ENCODE results near the gene CADPS. TPM values are rescaled to one million over a fixed set of nuclear protein-coding genes. Genes with fewer than 3 reads are reported as not detected.

CADPS gene
- total and polyA plus RNA-seq, 5 donors: 29.4 to 64.2 (median 39.3) TPM

DNA sequence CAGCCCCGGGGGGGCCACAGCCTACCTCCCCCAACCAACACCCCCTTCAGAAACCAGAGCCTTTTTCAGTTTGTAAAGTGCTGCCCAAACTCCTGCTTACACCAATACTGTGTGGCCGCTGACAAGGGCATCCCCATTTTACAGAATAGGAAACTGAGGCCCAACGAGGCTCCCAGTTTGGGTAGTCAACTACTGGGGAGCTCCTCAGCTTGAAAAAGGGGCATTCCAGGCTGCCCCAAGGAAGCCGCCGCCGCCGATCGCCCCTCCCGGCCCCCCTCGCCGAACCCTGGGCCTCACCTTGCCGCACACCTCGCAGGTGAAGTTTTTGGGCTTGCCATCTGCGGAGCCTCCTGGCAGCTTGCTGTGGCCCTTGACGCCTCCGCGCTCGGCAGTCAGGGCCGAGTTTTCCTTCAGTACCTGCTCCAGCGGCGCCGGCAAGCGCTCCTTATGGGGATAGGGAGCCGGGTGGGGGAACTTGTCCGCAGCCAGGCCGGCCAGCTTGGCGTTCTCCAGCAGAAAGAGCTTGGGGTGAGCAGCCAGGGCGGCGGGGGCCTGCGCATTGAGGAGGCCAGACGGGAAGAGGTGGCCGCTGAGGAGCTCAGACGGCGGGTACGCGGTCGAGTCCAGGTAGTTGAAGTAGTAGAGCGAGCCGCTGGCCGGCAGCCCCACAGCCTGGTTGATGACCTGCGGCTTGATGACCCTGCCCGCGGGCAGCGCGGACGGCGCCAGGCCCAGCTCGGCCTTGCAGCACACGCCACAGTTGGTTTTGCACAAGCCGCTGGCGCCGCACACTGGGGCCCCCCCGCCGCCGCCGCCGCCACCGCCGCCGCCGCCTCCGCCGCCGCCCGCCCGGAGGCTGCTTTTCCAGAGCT lies 503.3 kb downstream of the CADPS start:
- ATAC-seq (no peak), DNase-seq (no peak)
- intact Hi-C loops (cut with DNase I): no loop called here
- no peak overlapping the region for H3K27ac ChIP-seq (ENCODE audit: low read length)
- H3K4me3 ChIP-seq (ENCODE audit: low read length): no peak overlapping the region
- no peaks in the 10 kb centered on the region for H3K27me3 ChIP-seq (ENCODE audit: control insufficient read depth, insufficient read depth)
- H3K9me3 ChIP-seq (ENCODE audit: control insufficient read depth, low read length): no peaks in the 10 kb centered on the region
- 2% methylated on average over 66 of the region's 66 CpGs for WGBS
- no peaks in the 10 kb centered on the region for H3K4me1 ChIP-seq (ENCODE audit: control insufficient read depth, insufficient read depth, low read length)

DNA sequence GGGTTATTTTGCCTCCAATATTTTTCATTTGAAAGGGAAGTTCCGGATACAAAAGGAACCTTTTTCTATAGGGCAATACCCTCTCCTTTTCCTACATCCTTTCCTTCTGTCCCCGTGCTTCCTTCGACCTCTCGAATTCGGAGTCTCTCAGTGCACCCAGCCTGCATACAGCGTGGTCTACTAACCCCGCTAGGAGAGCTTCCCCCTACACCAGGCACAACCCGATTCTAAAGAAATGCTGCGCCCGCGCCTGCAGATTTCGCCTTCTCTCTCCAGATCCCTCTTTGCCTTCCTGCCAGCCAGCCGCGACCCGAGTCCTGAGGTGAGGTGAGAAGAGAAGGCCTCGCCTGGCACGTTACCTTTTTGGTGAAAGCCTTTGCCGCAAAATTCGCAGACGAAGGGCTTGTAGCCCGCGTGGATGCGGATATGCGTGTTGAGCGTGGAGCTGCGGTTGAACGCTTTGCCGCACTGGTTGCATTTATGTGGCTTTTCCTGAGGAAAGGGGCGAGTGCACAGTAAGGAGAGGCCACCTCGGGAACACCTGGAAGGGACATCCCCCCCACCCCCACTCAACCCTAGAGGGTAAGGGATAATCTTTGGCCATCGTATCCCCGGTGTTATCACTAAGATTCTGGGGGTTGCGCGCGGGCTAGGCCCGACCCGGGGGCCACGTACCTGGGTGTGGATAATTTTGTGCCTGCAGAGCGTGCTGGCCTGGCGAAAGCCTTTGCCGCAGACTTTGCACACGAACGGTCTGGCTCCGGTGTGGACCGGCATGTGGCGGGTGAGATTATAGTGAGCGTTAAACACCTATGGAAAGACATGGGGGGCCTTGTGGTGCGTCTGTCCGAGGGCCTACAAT lies 504.1 kb downstream of the CADPS start:
- ATAC-seq: no peak
- Histone ChIP-seq H3K4me3 (ENCODE audit: low read length) (no peak overlapping the region), H3K4me1 (ENCODE audit: control insufficient read depth, insufficient read depth, low read length) (no peaks in the 10 kb centered on the region), H3K9me3 (ENCODE audit: control insufficient read depth, low read length) (no peaks in the 10 kb centered on the region), H3K27ac (ENCODE audit: low read length) (no peak overlapping the region), H3K27me3 (ENCODE audit: control insufficient read depth, insufficient read depth) (no peaks in the 10 kb centered on the region)
- WGBS: 4% methylated on average over 49 of the region's 49 CpGs
- no peak for DNase-seq
- intact Hi-C loops (cut with DNase I): no loop called here

DNA sequence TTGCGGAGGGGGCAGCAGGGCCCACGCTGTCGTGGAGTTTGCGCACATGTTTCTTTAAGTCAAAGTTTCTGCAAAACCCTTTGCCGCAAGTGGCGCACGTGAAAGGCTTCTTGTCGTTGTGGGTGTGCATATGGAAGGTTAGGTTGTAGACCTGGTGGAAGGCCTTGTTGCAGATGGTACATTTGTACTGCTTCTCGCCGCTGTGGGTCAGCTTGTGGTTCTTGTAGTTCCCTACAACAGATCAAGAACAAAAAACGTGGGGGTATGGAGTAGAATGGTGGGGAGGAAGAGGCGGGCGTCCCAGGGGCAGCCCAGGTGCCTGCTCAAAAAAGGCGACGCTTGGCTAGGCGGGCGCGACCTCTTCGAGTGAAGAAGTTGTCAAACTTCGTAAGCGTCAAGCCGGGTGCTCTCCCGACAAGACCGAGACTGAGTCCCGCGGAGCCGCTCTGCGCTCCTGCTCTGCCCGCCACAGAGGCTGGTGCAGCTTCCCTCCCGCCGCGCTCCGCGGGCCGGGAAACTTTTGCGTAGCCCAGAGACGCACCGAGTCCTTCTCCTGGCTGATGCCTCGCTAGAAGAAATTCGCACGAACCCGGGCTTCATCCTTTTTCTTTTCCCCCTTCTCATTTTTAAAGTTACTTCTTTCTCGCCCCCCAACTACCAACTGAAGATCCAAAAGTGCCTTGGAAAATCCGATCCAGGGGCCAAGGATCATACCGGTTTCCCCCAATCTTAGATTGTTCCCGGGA lies 504.9 kb downstream of the CADPS start:
- no peaks in the 10 kb centered on the region for H3K9me3 ChIP-seq (ENCODE audit: control insufficient read depth, low read length)
- ATAC-seq (no peak), DNase-seq (no peak)
- H3K27ac ChIP-seq (ENCODE audit: low read length): no peak overlapping the region
- intact Hi-C loops (cut with DNase I): no loop called here
- H3K4me1 ChIP-seq (ENCODE audit: control insufficient read depth, insufficient read depth, low read length): no peaks in the 10 kb centered on the region
- H3K27me3 ChIP-seq (ENCODE audit: control insufficient read depth, insufficient read depth): no peaks in the 10 kb centered on the region
- 3% methylated on average over 46 of the region's 46 CpGs for WGBS
- H3K4me3 ChIP-seq (ENCODE audit: low read length): no peak overlapping the region

DNA sequence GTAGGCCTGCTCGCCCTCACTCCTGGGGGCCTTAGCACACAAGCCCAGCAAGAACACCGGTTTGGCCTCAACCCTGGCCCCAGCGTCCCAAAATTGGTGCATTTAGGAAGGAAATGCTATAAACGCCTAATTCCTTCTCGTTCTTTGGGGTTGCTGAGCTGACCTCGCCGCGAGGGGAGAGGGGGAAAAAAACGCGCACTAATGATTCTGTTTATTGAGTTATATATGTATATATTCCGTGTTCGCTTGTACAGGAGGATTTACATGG lies 505.8 kb downstream of the CADPS start:
- 5% methylated on average over 12 of the region's 12 CpGs for WGBS
- H3K4me1 ChIP-seq (ENCODE audit: control insufficient read depth, insufficient read depth, low read length): no peaks in the 10 kb centered on the region
- ATAC-seq: no peak
- intact Hi-C loops (cut with DNase I): no loop called here
- no peaks in the 10 kb centered on the region for H3K27me3 ChIP-seq (ENCODE audit: control insufficient read depth, insufficient read depth)
- DNase-seq: no peak
- no peaks in the 10 kb centered on the region for H3K9me3 ChIP-seq (ENCODE audit: control insufficient read depth, low read length)
- peak overlapping the region; percentile 28 for H3K4me3 ChIP-seq (ENCODE audit: low read length)
- no peak overlapping the region for H3K27ac ChIP-seq (ENCODE audit: low read length)

DNA sequence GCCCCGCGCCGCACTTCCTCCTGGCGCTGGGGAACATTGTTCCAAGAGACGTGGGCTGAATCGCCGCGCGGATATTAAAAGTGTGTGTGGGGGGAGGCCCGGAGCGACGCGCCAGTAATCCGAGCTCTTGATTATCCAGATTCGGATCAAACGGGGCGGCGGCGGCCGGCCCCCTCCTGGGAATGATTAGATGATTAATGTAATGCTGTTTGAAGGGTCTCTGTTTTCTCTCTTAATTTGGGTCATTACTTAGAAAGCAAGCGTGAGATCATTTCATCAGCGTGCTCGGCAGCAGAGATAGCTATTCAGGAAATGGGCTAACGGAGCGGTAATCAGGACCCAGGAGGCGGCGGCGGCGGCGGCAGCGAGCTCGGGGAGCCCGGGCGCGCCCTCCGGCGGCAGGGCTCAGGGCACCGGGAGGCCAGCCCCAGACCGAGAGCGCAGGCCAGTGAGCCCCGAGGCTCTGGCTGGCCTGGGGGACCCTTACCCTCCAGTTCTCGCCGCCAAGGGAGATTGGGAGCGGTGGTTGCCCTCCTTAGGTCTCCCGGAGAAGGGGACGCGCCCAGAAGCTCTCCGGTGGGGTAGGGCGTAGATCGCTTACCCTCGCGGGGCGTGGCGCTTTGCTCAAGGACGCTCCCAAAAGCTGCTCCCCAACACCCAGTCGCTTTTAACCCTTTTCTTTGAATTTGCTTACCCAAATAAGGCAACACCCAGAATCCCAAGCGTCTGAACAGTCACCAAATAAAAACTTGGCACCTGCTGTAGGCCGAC lies 506.3 kb downstream of the CADPS start:
- intact Hi-C loops (cut with DNase I): no loop called here
- no peak for DNase-seq
- Histone ChIP-seq H3K4me3 (ENCODE audit: low read length) (peak overlapping the region; percentile 28), H3K9me3 (ENCODE audit: control insufficient read depth, low read length) (no peaks in the 10 kb centered on the region), H3K27ac (ENCODE audit: low read length) (no peak overlapping the region), H3K4me1 (ENCODE audit: control insufficient read depth, insufficient read depth, low read length) (no peaks in the 10 kb centered on the region), H3K27me3 (ENCODE audit: control insufficient read depth, insufficient read depth) (no peaks in the 10 kb centered on the region)
- ATAC-seq: peak in 1 of 2 donors; percentile 34
- WGBS: 2% methylated on average over 58 of the region's 58 CpGs

DNA sequence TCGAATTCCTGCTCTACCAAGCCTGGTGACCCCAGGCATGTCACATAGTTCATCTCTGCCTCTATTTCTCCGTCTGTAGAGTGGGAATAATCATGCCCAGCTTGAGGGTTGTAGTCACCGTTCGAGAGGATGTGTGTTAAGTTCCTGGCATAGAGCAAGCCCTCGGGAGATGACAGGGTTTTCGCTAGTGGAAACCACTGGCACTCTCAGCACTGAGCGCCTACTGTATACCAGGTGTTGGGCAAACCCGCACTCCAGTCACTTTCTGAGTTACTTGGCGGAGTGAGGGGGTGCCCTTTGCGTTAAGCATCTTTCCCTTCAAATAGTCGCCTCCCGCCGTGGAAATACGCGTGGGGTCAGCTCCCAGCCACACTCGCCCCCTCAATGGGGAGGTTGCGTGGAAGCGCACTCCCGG lies 506.9 kb downstream of the CADPS start:
- DNase-seq (no peak), ATAC-seq (no peak)
- Histone ChIP-seq H3K4me3 (ENCODE audit: low read length) (no peak overlapping the region), H3K27me3 (ENCODE audit: control insufficient read depth, insufficient read depth) (no peaks in the 10 kb centered on the region), H3K27ac (ENCODE audit: low read length) (no peak overlapping the region), H3K9me3 (ENCODE audit: control insufficient read depth, low read length) (no peaks in the 10 kb centered on the region), H3K4me1 (ENCODE audit: control insufficient read depth, insufficient read depth, low read length) (no peaks in the 10 kb centered on the region)
- intact Hi-C loops (cut with DNase I): no loop called here
- WGBS: 8% methylated on average over 19 of the region's 19 CpGs

DNA sequence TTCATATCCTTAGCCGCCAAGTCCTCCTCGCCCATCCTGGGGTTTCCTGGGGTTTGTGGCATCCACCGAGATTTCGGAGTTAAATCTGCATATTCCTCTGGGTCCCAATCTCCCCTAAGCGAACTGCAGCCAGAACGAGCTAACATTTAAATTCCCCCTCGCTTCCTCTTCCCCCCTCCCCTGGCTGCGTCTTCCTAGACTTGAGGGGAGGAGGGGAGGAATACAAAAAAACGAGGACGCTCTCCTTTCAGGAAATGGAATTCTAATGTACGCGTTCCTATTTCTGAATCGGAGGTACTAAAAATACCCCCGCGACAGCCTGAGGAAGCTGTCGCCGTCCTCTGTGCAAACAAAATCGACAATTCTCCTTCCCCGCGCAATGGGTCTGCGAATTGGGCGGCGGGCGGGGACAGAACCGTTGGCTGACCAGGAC lies 507.4 kb downstream of the CADPS start:
- intact Hi-C loops (cut with DNase I): no loop called here
- no peaks in the 10 kb centered on the region for H3K27me3 ChIP-seq (ENCODE audit: control insufficient read depth, insufficient read depth)
- ATAC-seq (no peak), DNase-seq (no peak)
- no peaks in the 10 kb centered on the region for H3K4me1 ChIP-seq (ENCODE audit: control insufficient read depth, insufficient read depth, low read length)
- H3K27ac ChIP-seq (ENCODE audit: low read length): no peak overlapping the region
- H3K9me3 ChIP-seq (ENCODE audit: control insufficient read depth, low read length): no peaks in the 10 kb centered on the region
- 2% methylated on average over 25 of the region's 25 CpGs for WGBS
- no peak overlapping the region for H3K4me3 ChIP-seq (ENCODE audit: low read length)

DNA sequence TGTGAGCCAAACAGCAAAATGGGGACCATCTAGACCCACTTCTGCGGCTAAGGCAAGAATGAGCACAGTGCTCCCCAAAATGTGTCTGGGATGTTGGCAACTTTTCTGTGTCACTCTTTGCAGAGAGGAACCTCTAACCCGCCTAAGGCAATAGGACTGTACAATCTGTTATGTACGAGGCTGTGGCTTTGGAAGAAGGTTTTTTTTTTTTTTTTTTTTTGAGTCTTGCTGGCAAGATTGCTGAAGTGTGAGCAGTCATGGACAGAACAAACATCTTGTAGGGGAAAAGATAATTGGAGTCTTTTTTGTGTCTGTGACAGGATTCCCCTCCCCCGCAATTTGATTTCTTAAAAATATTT lies 509.1 kb downstream of the CADPS start:
- Histone ChIP-seq H3K4me1 (ENCODE audit: control insufficient read depth, insufficient read depth, low read length) (no peaks in the 10 kb centered on the region), H3K4me3 (ENCODE audit: low read length) (no peak overlapping the region), H3K9me3 (ENCODE audit: control insufficient read depth, low read length) (no peaks in the 10 kb centered on the region), H3K27me3 (ENCODE audit: control insufficient read depth, insufficient read depth) (no peaks in the 10 kb centered on the region), H3K27ac (ENCODE audit: low read length) (no peak overlapping the region)
- no peak for ATAC-seq
- no peak for DNase-seq
- WGBS: 18% methylated on average over 4 of the region's 4 CpGs
- intact Hi-C loops (cut with DNase I): no loop called here

DNA sequence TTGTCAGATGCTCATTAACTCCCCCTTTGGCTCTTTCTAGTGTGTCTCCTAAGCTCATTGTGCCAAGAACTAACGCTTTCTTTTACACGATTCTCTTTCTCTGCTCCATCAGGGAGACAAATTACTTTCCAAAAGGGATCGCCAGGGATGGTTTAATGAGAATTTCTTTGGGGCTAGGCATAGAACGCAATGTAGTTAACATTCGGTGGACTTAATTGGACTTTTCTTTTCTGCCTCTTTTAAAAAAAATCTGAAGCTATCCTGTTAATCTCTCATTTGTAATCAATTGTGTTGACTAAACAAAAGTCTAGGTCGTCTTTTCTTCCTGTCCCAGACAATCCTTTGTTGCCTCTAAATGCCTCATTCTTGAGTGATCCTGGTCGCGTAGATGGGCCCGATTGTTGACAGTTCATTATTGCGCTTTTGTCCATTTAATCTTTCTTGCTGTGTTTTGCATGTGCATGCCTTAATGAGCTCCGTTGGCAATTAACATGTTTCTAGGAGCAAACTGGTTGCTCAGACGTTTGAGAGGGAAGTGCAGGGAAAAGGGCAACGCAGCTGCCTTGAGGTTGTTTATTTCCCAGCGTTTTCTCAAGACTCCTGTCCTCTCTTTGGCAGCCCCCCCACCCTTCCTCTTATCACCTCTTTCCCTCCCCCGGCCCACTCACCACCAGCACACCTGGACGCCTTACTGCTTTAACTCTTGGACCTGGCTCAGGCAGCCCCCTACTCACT lies 509.7 kb downstream of the CADPS start:
- WGBS: 17% methylated on average over 16 of the region's 16 CpGs

DNA sequence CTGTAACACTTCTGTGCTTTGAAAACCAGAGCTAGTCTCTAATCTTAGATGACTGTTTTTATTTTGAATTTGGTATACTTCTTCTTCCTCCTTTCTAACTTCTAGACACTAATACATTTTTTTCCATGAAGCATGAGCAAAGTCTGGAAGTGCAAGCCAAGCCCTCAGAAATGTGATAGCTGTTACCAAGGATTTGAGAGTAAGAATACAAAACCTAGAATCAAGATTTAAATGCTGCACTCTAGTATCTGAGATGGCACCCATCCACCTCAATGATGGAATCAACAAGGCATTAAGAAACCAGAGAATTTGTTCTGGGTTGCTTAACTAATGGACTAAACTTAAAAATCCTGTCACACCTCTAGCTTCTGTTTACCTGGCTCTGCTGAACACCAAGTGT lies 511.0 kb downstream of the CADPS start:
- Histone ChIP-seq H3K27me3 (ENCODE audit: control insufficient read depth, insufficient read depth) (no peaks in the 10 kb centered on the region), H3K4me1 (ENCODE audit: control insufficient read depth, insufficient read depth, low read length) (no peaks in the 10 kb centered on the region), H3K27ac (ENCODE audit: low read length) (no peak overlapping the region), H3K4me3 (ENCODE audit: low read length) (no peak overlapping the region), H3K9me3 (ENCODE audit: control insufficient read depth, low read length) (no peaks in the 10 kb centered on the region)
- ATAC-seq (no peak), DNase-seq (no peak)
- intact Hi-C loops (cut with DNase I): no loop called here

More for the DNA sequence above, 509.7 kb downstream of the CADPS start:
- no peak overlapping the region for H3K4me3 ChIP-seq (ENCODE audit: low read length)
- no peaks in the 10 kb centered on the region for H3K9me3 ChIP-seq (ENCODE audit: control insufficient read depth, low read length)
- ATAC-seq: no peak
- no peaks in the 10 kb centered on the region for H3K4me1 ChIP-seq (ENCODE audit: control insufficient read depth, insufficient read depth, low read length)
- H3K27ac ChIP-seq (ENCODE audit: low read length): no peak overlapping the region
- H3K27me3 ChIP-seq (ENCODE audit: control insufficient read depth, insufficient read depth): no peaks in the 10 kb centered on the region
- DNase-seq: no peak
- intact Hi-C loops (cut with DNase I): no loop called here
